Prostate gland (tissue), 2 donors: Measurements from ENCODE around the gene ORAI3.

Source experiments
- CTCF ChIP-seq, 4 experiments: fragments of 200-600 bp in 2 of 4; fragments of 450-650 bp in 2 of 4; sonication (generic) in 2 of 4; IDR thresholded peaks; 1 replicate in 3 of 4; 2 replicates in 1 of 4; pipeline ENCODE4 v1.5.1; 2016 to 2019; ENCODE audit warnings: antibody characterized with exemption in 4 of 4, mild to moderate bottlenecking in 2 of 4, moderate library complexity in 2 of 4
- POLR2A ChIP-seq: fragments of 450-650 bp; IDR thresholded peaks from one replicate; pipeline ENCODE4 v1.6.1; 2016; ENCODE audit warnings: antibody characterized with exemption, mild to moderate bottlenecking
- POLR2AphosphoS5 ChIP-seq: sonication (generic); formaldehyde crosslinking; IDR thresholded peaks from one replicate; pipeline ENCODE4 v1.6.1; 2017; ENCODE audit warnings: antibody characterized with exemption

GRCh38 chr16:30925995-30926811 is 22.7 kb upstream of the ORAI3 start:
- TF ChIP-seq POLR2A (no peak), CTCF (IDR thresholded peaks at IDR 0.05) (no peak), POLR2AphosphoS5 (no peak)
